Measurements from ENCODE around the gene ADGRG3. TPM values are rescaled to one million over a fixed set of nuclear protein-coding genes. Genes with fewer than 3 reads are reported as not detected.

ADGRG3 gene
- total and polyA plus RNA-seq, 2 donors (not counting 1 experiment from before 2014, with no cell fraction given): not detected

DNA sequence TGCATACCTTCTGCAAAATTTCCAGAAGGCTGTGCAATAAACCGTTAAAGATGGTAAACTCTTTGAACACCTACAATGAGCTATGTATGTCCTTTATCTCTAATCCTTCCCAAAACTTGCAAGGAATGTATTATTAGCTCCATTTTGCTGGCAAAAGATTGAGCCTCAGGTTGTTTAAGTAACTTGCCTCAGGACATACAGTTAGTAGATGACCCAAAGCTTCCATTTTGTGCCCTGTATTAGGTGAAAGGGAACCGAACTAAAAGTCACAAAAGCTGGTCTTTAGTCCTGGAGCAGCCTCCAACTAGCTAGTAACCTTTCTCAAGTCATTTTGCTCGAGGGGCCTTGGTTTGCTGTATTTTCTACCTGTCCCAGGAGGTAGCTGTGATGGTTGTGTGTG is 4.3 kb downstream of the ADGRG3 start:
- Histone ChIP-seq H3K4me3 (ENCODE audit: control extremely low read depth in 1 of 5, extremely low read depth in 1 of 5, insufficient read depth in 1 of 5, low read depth in 2 of 5, low read length in 4 of 5) (no peak overlapping the region), H4K20me1 (ENCODE audit: control insufficient read depth, insufficient read depth, low read length, poor library complexity, severe bottlenecking) (no peaks in the 10 kb centered on the region), H3K36me3 (replicated peaks in 1 of 2; ENCODE audit: control extremely low read depth in 1 of 2, control insufficient read depth in 1 of 2, extremely low read depth in 1 of 2, insufficient read depth in 2 of 2, low read length in 1 of 2) (no peaks in the 10 kb centered on the region), H2AFZ (ENCODE audit: insufficient read depth, low read depth, low read length, poor library complexity, severe bottlenecking) (no peak overlapping the region), H3K4me2 (replicated peaks; ENCODE audit: low read depth, low read length, poor library complexity, severe bottlenecking) (no peak overlapping the region), H3K27me3 (replicated peaks in 1 of 4; ENCODE audit: control extremely low read depth in 1 of 4, control insufficient read depth in 3 of 4, insufficient read depth in 4 of 4, low read length in 3 of 4) (peaks cover 0 to 4% (median 2%) of the 10 kb centered on the region in 4 experiments), H3K27ac (ENCODE audit: low read length in 2 of 2) (no peak overlapping the region), H3K4me1 (ENCODE audit: control insufficient read depth in 2 of 2, insufficient read depth in 2 of 2, low read length in 2 of 2) (no peaks in the 10 kb centered on the region), H3K9me3 (ENCODE audit: control extremely low read depth in 1 of 3, control insufficient read depth in 2 of 3, insufficient read depth in 1 of 3, low read length in 2 of 3) (no peaks in the 10 kb centered on the region), H3K79me2 (ENCODE audit: control insufficient read depth, insufficient read depth, low read length) (no peaks in the 10 kb centered on the region), H3K9ac (ENCODE audit: low read length) (no peak overlapping the region)
- WGBS (ENCODE audit: insufficient coverage): 40% methylated on average over 1 of the region's 3 CpGs
- DNase-seq: no peak
- ChIA-PET CTCF (interaction anchor here (0.7 kb wide), 1 partner anchor 22 kb away, joined by 3 read pairs; no protein-coding TSS in a partner anchor), POLR2A (no interaction called here)
- intact Hi-C loops (cut with micrococcal nuclease): no loop called here
- peaks cover 18% of the 10 kb centered on the region for H3K27me3 Mint-ChIP-seq
- no peak for ATAC-seq (ENCODE audit: low read depth)
- H3K4me3 Mint-ChIP-seq: no peak overlapping the region
- no peak for TF ChIP-seq EZH2 (IDR thresholded peaks at IDR 0.05; ENCODE audit: borderline replicate concordance, insufficient read depth, low read depth, low read length, poor library complexity, severe bottlenecking)
- TF ChIP-seq, protein P1, sequence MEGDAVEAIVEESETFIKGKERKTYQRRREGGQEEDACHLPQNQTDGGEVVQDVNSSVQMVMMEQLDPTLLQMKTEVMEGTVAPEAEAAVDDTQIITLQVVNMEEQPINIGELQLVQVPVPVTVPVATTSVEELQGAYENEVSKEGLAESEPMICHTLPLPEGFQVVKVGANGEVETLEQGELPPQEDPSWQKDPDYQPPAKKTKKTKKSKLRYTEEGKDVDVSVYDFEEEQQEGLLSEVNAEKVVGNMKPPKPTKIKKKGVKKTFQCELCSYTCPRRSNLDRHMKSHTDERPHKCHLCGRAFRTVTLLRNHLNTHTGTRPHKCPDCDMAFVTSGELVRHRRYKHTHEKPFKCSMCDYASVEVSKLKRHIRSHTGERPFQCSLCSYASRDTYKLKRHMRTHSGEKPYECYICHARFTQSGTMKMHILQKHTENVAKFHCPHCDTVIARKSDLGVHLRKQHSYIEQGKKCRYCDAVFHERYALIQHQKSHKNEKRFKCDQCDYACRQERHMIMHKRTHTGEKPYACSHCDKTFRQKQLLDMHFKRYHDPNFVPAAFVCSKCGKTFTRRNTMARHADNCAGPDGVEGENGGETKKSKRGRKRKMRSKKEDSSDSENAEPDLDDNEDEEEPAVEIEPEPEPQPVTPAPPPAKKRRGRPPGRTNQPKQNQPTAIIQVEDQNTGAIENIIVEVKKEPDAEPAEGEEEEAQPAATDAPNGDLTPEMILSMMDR (IDR thresholded peaks at IDR 0.05): no peak
- H3K9me3 Mint-ChIP-seq (ENCODE audit: insufficient read depth): no peaks in the 10 kb centered on the region
- no peak overlapping the region for H3K27ac Mint-ChIP-seq
- H3K4me1 Mint-ChIP-seq: no peaks in the 10 kb centered on the region

DNA sequence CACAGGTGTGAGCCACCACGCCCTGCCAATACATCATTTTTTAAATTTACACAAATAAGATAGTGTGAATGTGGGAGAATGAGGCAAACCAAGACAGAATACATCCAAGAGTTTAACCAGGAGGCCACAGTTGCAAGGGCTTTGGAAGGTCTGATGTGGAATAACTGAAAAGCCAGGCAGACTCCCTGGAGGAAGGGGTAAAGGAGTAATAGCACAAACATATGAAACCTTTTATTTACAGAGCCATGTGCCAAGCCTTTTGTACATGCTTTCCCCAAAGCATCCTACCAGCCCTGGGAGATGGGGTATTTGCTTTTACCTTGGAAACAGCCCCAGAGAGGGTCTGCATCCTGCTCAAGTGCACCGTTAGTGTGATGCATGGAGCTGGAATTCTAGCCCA is 4.7 kb downstream of the ADGRG3 start:
- no peaks in the 10 kb centered on the region for H3K36me3 ChIP-seq (replicated peaks in 1 of 2; ENCODE audit: control extremely low read depth in 1 of 2, control insufficient read depth in 1 of 2, extremely low read depth in 1 of 2, insufficient read depth in 2 of 2, low read length in 1 of 2)
- ATAC-seq (ENCODE audit: low read depth) (no peak), DNase-seq (no peak)
- H3K79me2 ChIP-seq (ENCODE audit: control insufficient read depth, insufficient read depth, low read length): no peaks in the 10 kb centered on the region
- CTCF ChIA-PET: no interaction called here
- Mint-ChIP-seq H3K9me3 (ENCODE audit: insufficient read depth) (no peaks in the 10 kb centered on the region), H3K27me3 (peaks cover 18% of the 10 kb centered on the region), H3K27ac (no peak overlapping the region), H3K4me3 (no peak overlapping the region), H3K4me1 (no peaks in the 10 kb centered on the region)
- TF ChIP-seq EZH2 (IDR thresholded peaks at IDR 0.05; ENCODE audit: borderline replicate concordance, insufficient read depth, low read depth, low read length, poor library complexity, severe bottlenecking): no peak
- TF ChIP-seq, protein P1 (IDR thresholded peaks at IDR 0.05): no peak
- H3K4me2 ChIP-seq (replicated peaks; ENCODE audit: low read depth, low read length, poor library complexity, severe bottlenecking): no peak overlapping the region
- no peak overlapping the region for H3K4me3 ChIP-seq (ENCODE audit: control extremely low read depth in 1 of 5, extremely low read depth in 1 of 5, insufficient read depth in 1 of 5, low read depth in 2 of 5, low read length in 4 of 5)
- no peaks in the 10 kb centered on the region for H4K20me1 ChIP-seq (ENCODE audit: control insufficient read depth, insufficient read depth, low read length, poor library complexity, severe bottlenecking)
- peaks cover 0 to 4% (median 2%) of the 10 kb centered on the region in 4 experiments for H3K27me3 ChIP-seq (replicated peaks in 1 of 4; ENCODE audit: control extremely low read depth in 1 of 4, control insufficient read depth in 3 of 4, insufficient read depth in 4 of 4, low read length in 3 of 4)
- H2AFZ ChIP-seq (ENCODE audit: insufficient read depth, low read depth, low read length, poor library complexity, severe bottlenecking): no peak overlapping the region
- H3K9ac ChIP-seq (ENCODE audit: low read length): no peak overlapping the region
- 100% methylated on average over 1 of the region's 2 CpGs for WGBS (ENCODE audit: insufficient coverage)
- H3K4me1 ChIP-seq (ENCODE audit: control insufficient read depth in 2 of 2, insufficient read depth in 2 of 2, low read length in 2 of 2): no peaks in the 10 kb centered on the region
- no peak overlapping the region for H3K27ac ChIP-seq (ENCODE audit: low read length in 2 of 2)
- POLR2A ChIA-PET: no interaction called here
- intact Hi-C loops (cut with micrococcal nuclease): no loop called here
- no peaks in the 10 kb centered on the region for H3K9me3 ChIP-seq (ENCODE audit: control extremely low read depth in 1 of 3, control insufficient read depth in 2 of 3, insufficient read depth in 1 of 3, low read length in 2 of 3)
